GM12878 (cell line): ENCODE data around the gene PKDREJ. TPM values are rescaled to one million over a fixed set of nuclear protein-coding genes. Genes with fewer than 3 reads are reported as not detected.

Source experiments
- CHD1 ChIP-seq: IDR thresholded peaks from 2 replicates; pipeline ENCODE4 v1.6.1; 2012; ENCODE audit warnings: low read depth, low read length, improper control_type of control experiment
- EP300 ChIP-seq, 2 experiments: fragments of 150-350 bp in 1 of 2; IDR thresholded peaks; 2 replicates each; pipeline ENCODE4 v1.6.1; 2011 to 2012; ENCODE audit warnings: low read depth in 2 of 2, low read length in 2 of 2, borderline replicate concordance in 1 of 2, improper control_type of control experiment in 1 of 2, inconsistent platforms in 1 of 2; ENCODE audit not compliant: control insufficient read depth in 1 of 2
- EZH2 ChIP-seq: IDR thresholded peaks from 2 replicates; pipeline ENCODE4 v1.6.1; 2012; ENCODE audit warnings: low read depth, mild to moderate bottlenecking, control low read depth, inconsistent platforms, low read length, borderline replicate concordance; ENCODE audit not compliant: control insufficient read depth
- IRF4 ChIP-seq: IDR thresholded peaks from 2 replicates; pipeline ENCODE4 v1.6.1; 2011; ENCODE audit warnings: low read depth, low read length
- JUND ChIP-seq: IDR thresholded peaks from 2 replicates; pipeline ENCODE4 v1.6.1; 2012; ENCODE audit warnings: low read depth, mild to moderate bottlenecking, low read length, improper control_type of control experiment, moderate library complexity
- LARP7 ChIP-seq: fragments of 450-650 bp; IDR thresholded peaks from 2 replicates; pipeline ENCODE4 v1.6.1; 2017; ENCODE audit warnings: mild to moderate bottlenecking
- POLR2A ChIP-seq: IDR thresholded peaks from 2 replicates; pipeline ENCODE4 v1.6.1; 2011; ENCODE audit warnings: low read depth, mild to moderate bottlenecking, low read length
- RB1 ChIP-seq: fragments of 450-650 bp; formaldehyde crosslinking; IDR thresholded peaks from 2 replicates; pipeline ENCODE4 v1.6.1; 2017; ENCODE audit warnings: mild to moderate bottlenecking, borderline replicate concordance
- RBBP5 ChIP-seq: fragments of 200-600 bp; sonication (generic); conservative IDR thresholded peaks from 2 replicates; pipeline ENCODE4 v1.6.1; 2016
- RCOR1 ChIP-seq: conservative IDR thresholded peaks from 2 replicates; pipeline ENCODE4 v1.6.1; 2012; ENCODE audit warnings: low read depth, low read length, improper control_type of control experiment
- RUNX3 ChIP-seq: IDR thresholded peaks from 2 replicates; pipeline ENCODE4 v1.6.1; 2012; ENCODE audit warnings: low read length, inconsistent platforms
- SMAD5 ChIP-seq: IDR thresholded peaks from 2 replicates; pipeline ENCODE4 v1.6.1; 2016; ENCODE audit warnings: antibody characterized with exemption, low read depth
- STAT1 ChIP-seq: fragments of 450-650 bp; conservative IDR thresholded peaks from 2 replicates; pipeline ENCODE4 v1.6.1; 2014; ENCODE audit warnings: antibody characterized with exemption, mild to moderate bottlenecking
- YY1 ChIP-seq: IDR thresholded peaks from 2 replicates; pipeline ENCODE4 v1.6.1; 2011; ENCODE audit warnings: low read depth, mild to moderate bottlenecking, low read length
- polyA plus RNA-seq, 11 experiments: library from polyadenylated mRNA; depleted of rRNA in 4 of 11; unstranded in 6 of 11; stranded (reverse) in 5 of 11; fragments of >200 nt; fragmentation: Nextera tagmentation in 4 of 11; fragmentation: Illumina TruSeq in 1 of 11; extraction: Ambion mirVana in 4 of 11; extraction: Trizol in 1 of 11; gene quantifications; 1 replicate in 1 of 11; 2 replicates in 10 of 11; pipeline versions ENCODE4 v1.2.1 to v1.2.3, GENCODE V29; 2011 to 2016; ENCODE audit warnings: inconsistent platforms in 2 of 11, missing spikeins in 2 of 11, low read depth in 1 of 11
- total RNA-seq, 4 experiments: library from RNA; depleted of rRNA in 3 of 4; stranded (reverse); fragments of >200 nt in 3 of 4; fragmentation: Illumina TruSeq in 1 of 4; extraction: Trizol in 1 of 4; gene quantifications; 2 replicates each; pipeline versions ENCODE4 v1.2.1 to v1.2.3, GENCODE V29; 2013 to 2021
- TF ChIP-seq, protein P1 (sequence below): fragments of 450-650 bp; IDR thresholded peaks from 2 replicates; pipeline ENCODE4 v1.6.1; 2017; ENCODE audit warnings: antibody characterized with exemption, mild to moderate bottlenecking, moderate library complexity
- TF ChIP-seq, protein P2 (sequence below): IDR thresholded peaks from 2 replicates; pipeline ENCODE4 v1.6.1; 2011; ENCODE audit warnings: low read depth, mild to moderate bottlenecking, low read length, moderate library complexity, borderline replicate concordance; ENCODE audit errors: extremely low read depth
- TF ChIP-seq, protein P3 (sequence below): fragments of 450-650 bp; IDR thresholded peaks from 2 replicates; pipeline ENCODE4 v1.6.1; 2017; ENCODE audit warnings: mild to moderate bottlenecking, moderate library complexity
- TF ChIP-seq, protein P4 (sequence below): IDR thresholded peaks from 2 replicates; pipeline ENCODE4 v1.6.1; 2012; ENCODE audit warnings: low read length, inconsistent platforms
- TF ChIP-seq, protein P5 (sequence below): fragments of 450-650 bp; conservative IDR thresholded peaks from 2 replicates; pipeline ENCODE4 v1.6.1; 2017; ENCODE audit warnings: mild to moderate bottlenecking, moderate library complexity

The PKDREJ gene
- total and polyA plus RNA-seq, 10 of the 15 experiments (the other 5 are each of a cell fraction or from before 2014, with no cell fraction given), result 0.02 to 0.03 TPM; not detected in 8

DNA sequence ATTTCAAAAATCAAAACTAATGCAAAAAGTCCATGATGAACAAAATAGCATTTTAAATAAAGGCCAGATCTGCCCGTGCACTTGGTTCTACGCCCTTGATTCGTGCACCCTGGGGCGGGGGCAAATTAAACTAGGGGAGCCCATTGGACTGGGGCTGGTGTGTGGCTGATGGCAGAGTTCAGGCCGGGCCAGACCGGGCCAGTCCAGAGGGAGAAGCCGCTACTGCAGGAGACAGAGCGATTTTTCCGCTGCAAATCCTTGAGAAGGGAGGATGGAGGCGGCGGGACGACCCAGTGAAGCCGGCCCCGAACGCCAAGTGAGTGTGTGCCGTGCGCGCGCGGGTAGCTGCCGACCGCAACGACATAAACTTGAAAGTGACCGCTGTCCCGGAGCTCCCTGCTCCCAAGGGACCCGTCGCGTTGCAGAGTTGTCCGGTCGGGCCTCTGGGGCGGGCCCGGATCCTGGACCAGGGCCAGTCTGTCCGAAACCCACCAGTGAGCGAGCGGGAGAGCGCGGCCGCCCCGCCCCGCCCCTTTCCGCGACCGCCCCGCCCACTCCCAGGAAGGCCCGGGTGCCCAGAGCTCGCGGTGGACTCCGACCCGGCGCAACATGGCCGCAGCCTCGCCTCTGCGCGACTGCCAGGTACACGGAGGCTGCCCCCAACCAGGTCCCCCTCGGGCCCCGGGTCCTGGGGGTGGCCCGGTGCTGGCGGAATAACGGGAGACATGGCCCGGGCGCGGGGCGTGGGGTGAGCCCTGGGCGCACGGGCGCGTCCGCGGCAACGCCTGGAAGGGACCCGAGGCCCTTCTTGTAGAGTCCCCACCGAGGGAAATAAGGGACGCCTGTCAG lies 4.5 kb upstream of the PKDREJ start, which contains the start of gene TTC38 (continued):
- TF ChIP-seq, protein P1, sequence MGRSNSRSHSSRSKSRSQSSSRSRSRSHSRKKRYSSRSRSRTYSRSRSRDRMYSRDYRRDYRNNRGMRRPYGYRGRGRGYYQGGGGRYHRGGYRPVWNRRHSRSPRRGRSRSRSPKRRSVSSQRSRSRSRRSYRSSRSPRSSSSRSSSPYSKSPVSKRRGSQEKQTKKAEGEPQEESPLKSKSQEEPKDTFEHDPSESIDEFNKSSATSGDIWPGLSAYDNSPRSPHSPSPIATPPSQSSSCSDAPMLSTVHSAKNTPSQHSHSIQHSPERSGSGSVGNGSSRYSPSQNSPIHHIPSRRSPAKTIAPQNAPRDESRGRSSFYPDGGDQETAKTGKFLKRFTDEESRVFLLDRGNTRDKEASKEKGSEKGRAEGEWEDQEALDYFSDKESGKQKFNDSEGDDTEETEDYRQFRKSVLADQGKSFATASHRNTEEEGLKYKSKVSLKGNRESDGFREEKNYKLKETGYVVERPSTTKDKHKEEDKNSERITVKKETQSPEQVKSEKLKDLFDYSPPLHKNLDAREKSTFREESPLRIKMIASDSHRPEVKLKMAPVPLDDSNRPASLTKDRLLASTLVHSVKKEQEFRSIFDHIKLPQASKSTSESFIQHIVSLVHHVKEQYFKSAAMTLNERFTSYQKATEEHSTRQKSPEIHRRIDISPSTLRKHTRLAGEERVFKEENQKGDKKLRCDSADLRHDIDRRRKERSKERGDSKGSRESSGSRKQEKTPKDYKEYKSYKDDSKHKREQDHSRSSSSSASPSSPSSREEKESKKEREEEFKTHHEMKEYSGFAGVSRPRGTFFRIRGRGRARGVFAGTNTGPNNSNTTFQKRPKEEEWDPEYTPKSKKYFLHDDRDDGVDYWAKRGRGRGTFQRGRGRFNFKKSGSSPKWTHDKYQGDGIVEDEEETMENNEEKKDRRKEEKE, result no peak
- TF ChIP-seq IRF4, result no peak
- no peak for TF ChIP-seq EZH2
- TF ChIP-seq JUND, result no peak
- TF ChIP-seq, protein P2, sequence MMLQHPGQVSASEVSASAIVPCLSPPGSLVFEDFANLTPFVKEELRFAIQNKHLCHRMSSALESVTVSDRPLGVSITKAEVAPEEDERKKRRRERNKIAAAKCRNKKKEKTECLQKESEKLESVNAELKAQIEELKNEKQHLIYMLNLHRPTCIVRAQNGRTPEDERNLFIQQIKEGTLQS, result no peak
- TF ChIP-seq, protein P3, sequence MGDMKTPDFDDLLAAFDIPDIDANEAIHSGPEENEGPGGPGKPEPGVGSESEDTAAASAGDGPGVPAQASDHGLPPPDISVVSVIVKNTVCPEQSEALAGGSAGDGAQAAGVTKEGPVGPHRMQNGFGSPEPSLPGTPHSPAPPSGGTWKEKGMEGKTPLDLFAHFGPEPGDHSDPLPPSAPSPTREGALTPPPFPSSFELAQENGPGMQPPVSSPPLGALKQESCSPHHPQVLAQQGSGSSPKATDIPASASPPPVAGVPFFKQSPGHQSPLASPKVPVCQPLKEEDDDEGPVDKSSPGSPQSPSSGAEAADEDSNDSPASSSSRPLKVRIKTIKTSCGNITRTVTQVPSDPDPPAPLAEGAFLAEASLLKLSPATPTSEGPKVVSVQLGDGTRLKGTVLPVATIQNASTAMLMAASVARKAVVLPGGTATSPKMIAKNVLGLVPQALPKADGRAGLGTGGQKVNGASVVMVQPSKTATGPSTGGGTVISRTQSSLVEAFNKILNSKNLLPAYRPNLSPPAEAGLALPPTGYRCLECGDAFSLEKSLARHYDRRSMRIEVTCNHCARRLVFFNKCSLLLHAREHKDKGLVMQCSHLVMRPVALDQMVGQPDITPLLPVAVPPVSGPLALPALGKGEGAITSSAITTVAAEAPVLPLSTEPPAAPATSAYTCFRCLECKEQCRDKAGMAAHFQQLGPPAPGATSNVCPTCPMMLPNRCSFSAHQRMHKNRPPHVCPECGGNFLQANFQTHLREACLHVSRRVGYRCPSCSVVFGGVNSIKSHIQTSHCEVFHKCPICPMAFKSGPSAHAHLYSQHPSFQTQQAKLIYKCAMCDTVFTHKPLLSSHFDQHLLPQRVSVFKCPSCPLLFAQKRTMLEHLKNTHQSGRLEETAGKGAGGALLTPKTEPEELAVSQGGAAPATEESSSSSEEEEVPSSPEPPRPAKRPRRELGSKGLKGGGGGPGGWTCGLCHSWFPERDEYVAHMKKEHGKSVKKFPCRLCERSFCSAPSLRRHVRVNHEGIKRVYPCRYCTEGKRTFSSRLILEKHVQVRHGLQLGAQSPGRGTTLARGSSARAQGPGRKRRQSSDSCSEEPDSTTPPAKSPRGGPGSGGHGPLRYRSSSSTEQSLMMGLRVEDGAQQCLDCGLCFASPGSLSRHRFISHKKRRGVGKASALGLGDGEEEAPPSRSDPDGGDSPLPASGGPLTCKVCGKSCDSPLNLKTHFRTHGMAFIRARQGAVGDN, result peak; percentile 64; the same call in 1 of the 2 replicates
- TF ChIP-seq EP300 (IDR thresholded peaks at IDR 0.05; ENCODE audit: borderline replicate concordance in 1 of 2, control insufficient read depth in 1 of 2, low read depth in 2 of 2, low read length in 2 of 2), result no peak
- TF ChIP-seq RCOR1, result no peak
- peak; percentile 87 for TF ChIP-seq YY1
- TF ChIP-seq POLR2A, result peak; percentile 84
- no peak for TF ChIP-seq RB1
- TF ChIP-seq RBBP5, result no peak
- TF ChIP-seq, protein P4, sequence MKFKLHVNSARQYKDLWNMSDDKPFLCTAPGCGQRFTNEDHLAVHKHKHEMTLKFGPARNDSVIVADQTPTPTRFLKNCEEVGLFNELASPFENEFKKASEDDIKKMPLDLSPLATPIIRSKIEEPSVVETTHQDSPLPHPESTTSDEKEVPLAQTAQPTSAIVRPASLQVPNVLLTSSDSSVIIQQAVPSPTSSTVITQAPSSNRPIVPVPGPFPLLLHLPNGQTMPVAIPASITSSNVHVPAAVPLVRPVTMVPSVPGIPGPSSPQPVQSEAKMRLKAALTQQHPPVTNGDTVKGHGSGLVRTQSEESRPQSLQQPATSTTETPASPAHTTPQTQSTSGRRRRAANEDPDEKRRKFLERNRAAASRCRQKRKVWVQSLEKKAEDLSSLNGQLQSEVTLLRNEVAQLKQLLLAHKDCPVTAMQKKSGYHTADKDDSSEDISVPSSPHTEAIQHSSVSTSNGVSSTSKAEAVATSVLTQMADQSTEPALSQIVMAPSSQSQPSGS, result no peak
- no peak for TF ChIP-seq LARP7
- TF ChIP-seq RUNX3, result peak; percentile 51
- no peak for TF ChIP-seq CHD1
- TF ChIP-seq SMAD5, result no peak
- TF ChIP-seq, protein P5, sequence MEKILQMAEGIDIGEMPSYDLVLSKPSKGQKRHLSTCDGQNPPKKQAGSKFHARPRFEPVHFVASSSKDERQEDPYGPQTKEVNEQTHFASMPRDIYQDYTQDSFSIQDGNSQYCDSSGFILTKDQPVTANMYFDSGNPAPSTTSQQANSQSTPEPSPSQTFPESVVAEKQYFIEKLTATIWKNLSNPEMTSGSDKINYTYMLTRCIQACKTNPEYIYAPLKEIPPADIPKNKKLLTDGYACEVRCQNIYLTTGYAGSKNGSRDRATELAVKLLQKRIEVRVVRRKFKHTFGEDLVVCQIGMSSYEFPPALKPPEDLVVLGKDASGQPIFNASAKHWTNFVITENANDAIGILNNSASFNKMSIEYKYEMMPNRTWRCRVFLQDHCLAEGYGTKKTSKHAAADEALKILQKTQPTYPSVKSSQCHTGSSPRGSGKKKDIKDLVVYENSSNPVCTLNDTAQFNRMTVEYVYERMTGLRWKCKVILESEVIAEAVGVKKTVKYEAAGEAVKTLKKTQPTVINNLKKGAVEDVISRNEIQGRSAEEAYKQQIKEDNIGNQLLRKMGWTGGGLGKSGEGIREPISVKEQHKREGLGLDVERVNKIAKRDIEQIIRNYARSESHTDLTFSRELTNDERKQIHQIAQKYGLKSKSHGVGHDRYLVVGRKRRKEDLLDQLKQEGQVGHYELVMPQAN, result peak; percentile 25; the same call in 1 of the 2 replicates
- no peak for TF ChIP-seq STAT1
